Skeletal muscle satellite cell (primary cell): ENCODE measurements around the gene SCAANT1.

Experiments used
- H3K27me3 ChIP-seq: 2 replicates; pipeline ENCODE4 v1.7.0; 2013; ENCODE audit warnings: low read length; ENCODE audit not compliant: control insufficient read depth, insufficient read depth
- H3K36me3 ChIP-seq: 2 replicates; pipeline ENCODE4 v1.7.0; 2013; ENCODE audit warnings: mild to moderate bottlenecking, control low read depth, low read length; ENCODE audit not compliant: insufficient read depth
- H3K4me1 ChIP-seq: 2 replicates; pipeline ENCODE4 v1.7.0; 2013; ENCODE audit warnings: low read length; ENCODE audit not compliant: control insufficient read depth, insufficient read depth
- H3K4me2 ChIP-seq: 2 replicates; pipeline ENCODE4 v1.7.0; 2013; ENCODE audit warnings: mild to moderate bottlenecking, low read length
- H3K4me3 ChIP-seq: 2 replicates; pipeline ENCODE4 v1.7.0; 2013; ENCODE audit warnings: low read length
- H3K9ac ChIP-seq: 2 replicates; pipeline ENCODE4 v1.7.0; 2013; ENCODE audit warnings: mild to moderate bottlenecking, low read depth, low read length, moderate library complexity
- H3K9me3 ChIP-seq: replicated peaks from 2 replicates; pipeline ENCODE4 v1.7.0; 2013; ENCODE audit warnings: mild to moderate bottlenecking, control low read depth, low read length

The SCAANT1 gene

DNA sequence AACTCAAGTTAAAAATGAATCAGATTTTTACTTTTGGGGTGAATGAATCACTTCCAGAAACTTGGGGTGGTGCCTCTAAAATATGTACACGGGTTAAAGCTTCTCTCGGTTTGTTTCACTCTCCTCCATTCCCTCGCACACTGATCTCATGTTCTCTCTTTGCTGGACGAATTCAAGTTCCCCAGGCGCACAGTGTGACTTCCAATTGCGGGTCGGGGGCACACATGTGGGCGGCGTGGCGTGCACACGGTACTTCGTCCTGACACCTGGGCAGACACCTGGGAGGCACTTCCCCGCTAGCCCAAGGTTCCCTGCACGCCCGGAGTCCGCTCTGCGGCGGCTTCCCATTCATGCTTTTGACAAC lies 692 bp downstream of the SCAANT1 start:
- peak overlapping the region; percentile 96 for H3K4me2 ChIP-seq
- peaks cover 19% of the 10 kb centered on the region for H3K36me3 ChIP-seq
- H3K4me1 ChIP-seq, result peaks cover 21% of the 10 kb centered on the region
- H3K27me3 ChIP-seq, result no peaks in the 10 kb centered on the region
- H3K4me3 ChIP-seq, result peak overlapping the region; percentile 87
- H3K9me3 ChIP-seq, result no peaks in the 10 kb centered on the region
- H3K9ac ChIP-seq, result peak overlapping the region; percentile 96

- Histone ChIP-seq H3K4me1 (peaks cover 21% of the 10 kb centered on the region), H3K9ac (peak overlapping the region; percentile 96), H3K4me2 (peak overlapping the region; percentile 96), H3K4me3 (peak overlapping the region; percentile 87), H3K9me3 (no peaks in the 10 kb centered on the region), H3K36me3 (peaks cover 14% of the 10 kb centered on the region), H3K27me3 (no peaks in the 10 kb centered on the region)
Measured at GRCh38 chr3:63910891-63911290, 1.3 kb downstream of the SCAANT1 start.

DNA sequence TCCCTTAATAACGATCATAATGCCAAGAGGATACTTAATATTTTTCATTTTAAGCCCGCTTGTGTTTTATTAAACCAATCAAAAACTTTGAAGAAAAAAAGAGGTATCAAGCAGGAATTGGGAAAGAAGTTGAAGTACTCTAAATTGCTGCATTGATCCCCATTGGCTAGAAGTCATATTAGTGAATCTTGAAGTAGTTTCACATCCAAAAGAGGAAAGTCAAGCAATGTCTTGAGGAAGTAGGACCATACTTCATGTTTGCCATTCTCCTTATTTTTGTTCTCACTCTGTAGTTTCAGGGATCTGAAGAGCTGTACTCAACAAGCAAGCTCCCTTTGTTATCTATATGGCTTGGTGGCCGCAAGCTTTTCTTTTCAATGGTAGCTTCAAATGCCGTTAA lies 2.2 kb downstream of the SCAANT1 start:
- H3K4me3 ChIP-seq, result no peak overlapping the region
- H3K4me1 ChIP-seq, result peaks cover 21% of the 10 kb centered on the region
- no peak overlapping the region for H3K9ac ChIP-seq
- H3K36me3 ChIP-seq, result peaks cover 5% of the 10 kb centered on the region
- H3K9me3 ChIP-seq, result no peaks in the 10 kb centered on the region
- no peak overlapping the region for H3K4me2 ChIP-seq
- H3K27me3 ChIP-seq, result no peaks in the 10 kb centered on the region

DNA sequence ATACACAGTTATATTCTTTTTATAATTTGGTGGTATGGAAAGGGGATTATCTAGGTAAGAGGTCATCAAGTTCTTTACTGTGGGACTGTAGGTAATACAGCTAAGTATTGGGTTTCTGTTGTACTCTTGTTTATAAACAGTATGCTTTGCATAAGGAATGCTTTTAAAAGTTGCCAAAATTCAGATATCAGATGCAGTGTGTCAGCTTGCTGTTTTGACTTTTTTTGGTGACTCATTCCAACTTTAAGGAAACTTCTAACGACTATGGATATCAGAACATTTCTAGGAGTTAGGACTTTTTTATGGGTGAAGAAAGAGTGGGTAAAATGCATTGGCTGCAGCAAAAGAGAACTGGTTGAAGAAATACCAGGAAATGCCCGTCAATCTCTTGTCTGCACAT lies 2.8 kb downstream of the SCAANT1 start:
- Histone ChIP-seq H3K9ac (no peak overlapping the region), H3K36me3 (peaks cover 1% of the 10 kb centered on the region), H3K4me1 (peaks cover 21% of the 10 kb centered on the region), H3K4me2 (no peak overlapping the region), H3K9me3 (no peaks in the 10 kb centered on the region), H3K4me3 (no peak overlapping the region), H3K27me3 (no peaks in the 10 kb centered on the region)

DNA sequence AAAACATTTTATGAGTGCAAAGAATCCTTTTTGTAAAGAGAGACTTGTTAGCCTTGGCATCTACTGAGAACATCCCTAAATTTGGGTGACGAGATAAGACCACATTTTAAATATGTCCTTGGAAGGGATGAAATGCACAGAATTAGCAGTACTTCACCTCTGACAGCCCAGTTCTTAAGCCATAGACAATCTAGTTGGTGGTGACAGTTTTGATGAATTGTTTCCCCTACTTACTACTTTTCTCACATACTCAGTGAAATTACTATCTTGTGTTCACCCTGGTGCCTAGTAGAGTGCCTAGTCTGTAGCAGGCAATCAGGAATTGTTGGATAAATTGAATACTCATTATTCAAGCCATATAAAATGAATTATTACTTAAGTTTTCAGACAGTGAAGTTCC lies 3.4 kb downstream of the SCAANT1 start:
- H3K36me3 ChIP-seq, result no peaks in the 10 kb centered on the region
- no peak overlapping the region for H3K4me2 ChIP-seq
- no peaks in the 10 kb centered on the region for H3K27me3 ChIP-seq
- H3K4me1 ChIP-seq, result peaks cover 21% of the 10 kb centered on the region
- H3K9ac ChIP-seq, result no peak overlapping the region
- no peak overlapping the region for H3K4me3 ChIP-seq
- no peaks in the 10 kb centered on the region for H3K9me3 ChIP-seq

DNA sequence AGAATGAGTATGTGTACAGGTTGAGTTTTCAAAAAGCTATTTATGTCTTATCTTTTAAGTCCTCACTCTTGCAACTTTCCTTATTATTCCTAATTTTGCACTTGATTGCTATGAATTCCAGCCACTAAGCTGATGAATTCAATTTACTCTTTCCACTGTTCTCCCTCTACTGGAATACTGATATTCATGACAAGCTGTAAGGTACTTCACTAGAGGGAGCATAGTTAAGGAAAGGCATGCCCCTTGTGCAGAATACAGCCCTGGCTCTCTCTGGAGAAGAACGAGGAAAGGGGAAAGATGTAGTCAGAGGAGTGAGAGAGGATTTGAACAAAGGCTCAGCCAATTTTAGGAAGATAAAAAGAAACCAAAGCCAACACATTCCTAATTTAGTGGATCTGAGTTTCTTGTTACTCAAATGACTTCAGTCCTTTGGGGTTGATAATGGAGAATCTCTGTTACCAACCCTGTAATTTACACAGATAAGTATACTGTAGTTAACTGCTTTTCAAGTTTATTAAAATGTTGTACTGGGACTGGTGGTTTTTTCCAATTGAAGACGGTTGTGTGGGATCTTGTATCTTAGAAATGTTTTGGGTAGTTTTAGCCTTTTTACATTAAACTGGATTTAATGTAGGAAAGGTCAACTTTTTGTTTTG lies 4.0 kb downstream of the SCAANT1 start:
- Histone ChIP-seq H3K4me2 (no peak overlapping the region), H3K9ac (no peak overlapping the region), H3K27me3 (no peaks in the 10 kb centered on the region)

GRCh38 chr3:63905731-63906620 lies 6.2 kb downstream of the SCAANT1 start:
- Histone ChIP-seq H3K27me3 (no peaks in the 10 kb centered on the region), H3K36me3 (no peaks in the 10 kb centered on the region), H3K4me2 (no peak overlapping the region), H3K4me1 (peaks cover 17% of the 10 kb centered on the region), H3K9me3 (no peaks in the 10 kb centered on the region), H3K9ac (no peak overlapping the region), H3K4me3 (no peak overlapping the region)

More for the DNA sequence above, 4.0 kb downstream of the SCAANT1 start:
- H3K4me3 ChIP-seq, result no peak overlapping the region
- H3K4me1 ChIP-seq, result peaks cover 21% of the 10 kb centered on the region
- no peaks in the 10 kb centered on the region for H3K36me3 ChIP-seq
- H3K9me3 ChIP-seq, result no peaks in the 10 kb centered on the region

GRCh38 chr3:63900459-63900858 lies 11.7 kb downstream of the SCAANT1 start:
- Histone ChIP-seq H3K4me3 (no peak overlapping the region), H3K9me3 (no peaks in the 10 kb centered on the region), H3K27me3 (no peaks in the 10 kb centered on the region), H3K4me1 (peaks cover 18% of the 10 kb centered on the region), H3K36me3 (peaks cover 15% of the 10 kb centered on the region), H3K4me2 (no peak overlapping the region), H3K9ac (no peak overlapping the region)

GRCh38 chr3:63900010-63900409 lies 12.2 kb downstream of the SCAANT1 start:
- H3K36me3 ChIP-seq, result peaks cover 15% of the 10 kb centered on the region
- H3K4me3 ChIP-seq, result no peak overlapping the region
- H3K27me3 ChIP-seq, result no peaks in the 10 kb centered on the region
- H3K4me1 ChIP-seq, result peaks cover 18% of the 10 kb centered on the region
- H3K4me2 ChIP-seq, result no peak overlapping the region
- no peaks in the 10 kb centered on the region for H3K9me3 ChIP-seq
- no peak overlapping the region for H3K9ac ChIP-seq

GRCh38 chr3:63896332-63897030 lies 15.7 kb downstream of the SCAANT1 start:
- peaks cover 9% of the 10 kb centered on the region for H3K4me1 ChIP-seq
- H3K27me3 ChIP-seq, result no peaks in the 10 kb centered on the region
- no peak overlapping the region for H3K9ac ChIP-seq
- peaks cover 18% of the 10 kb centered on the region for H3K36me3 ChIP-seq
- H3K4me2 ChIP-seq, result no peak overlapping the region
- no peak overlapping the region for H3K4me3 ChIP-seq
- no peaks in the 10 kb centered on the region for H3K9me3 ChIP-seq

GRCh38 chr3:63895422-63896189 lies 16.6 kb downstream of the SCAANT1 start:
- Histone ChIP-seq H3K9me3 (no peaks in the 10 kb centered on the region), H3K36me3 (peaks cover 16% of the 10 kb centered on the region), H3K4me2 (no peak overlapping the region), H3K9ac (no peak overlapping the region), H3K4me3 (no peak overlapping the region), H3K27me3 (no peaks in the 10 kb centered on the region), H3K4me1 (peaks cover 9% of the 10 kb centered on the region)
